ENCODE results near the gene NACC2.
"Not testable (repeated sequence)": the region's sequence is repeated elsewhere in the genome, so short reads cannot be mapped to it uniquely, and the experiment has no call there.

The NACC2 gene

DNA sequence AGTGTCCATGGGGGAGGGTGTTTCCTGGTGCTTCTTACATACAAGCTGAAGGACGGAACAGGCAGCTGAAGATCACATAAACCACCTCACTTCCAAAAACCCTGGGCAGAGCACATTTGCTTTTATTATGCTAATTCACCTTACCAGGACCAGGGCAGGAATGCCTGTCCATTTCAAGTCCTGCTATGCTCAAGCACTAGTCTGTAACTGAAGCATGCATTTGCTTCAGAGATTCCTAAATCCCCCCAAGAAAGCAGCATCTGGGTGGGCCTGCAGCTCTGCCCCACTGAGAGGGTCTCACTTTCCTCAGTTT, 9.4 kb upstream of the NACC2 start:
- H3K4me1 ChIP-seq = peaks cover 4% of the 10 kb centered on the region
- H3K27ac ChIP-seq = no peak overlapping the region
- H3K9me3 ChIP-seq (ENCODE audit: control insufficient read depth, low read length) = no peaks in the 10 kb centered on the region
- H2AFZ ChIP-seq = no peak overlapping the region
- no peak overlapping the region for H3K4me3 ChIP-seq (ENCODE audit: low read depth, low read length)
- H3K79me2 ChIP-seq = no peaks in the 10 kb centered on the region
- no peaks in the 10 kb centered on the region for H3K36me3 ChIP-seq (ENCODE audit: control insufficient read depth, insufficient read depth, low read length)
- no peak overlapping the region for H3K9ac ChIP-seq
- H3K4me2 ChIP-seq (ENCODE audit: low read length) = no peak overlapping the region
- TF ChIP-seq CTCF (IDR thresholded peaks at IDR 0.05) = no peak
- no peaks in the 10 kb centered on the region for H3K27me3 ChIP-seq (ENCODE audit: control insufficient read depth, insufficient read depth, low read length)

- H3K4me1 ChIP-seq = peaks cover 4% of the 10 kb centered on the region
Observed at GRCh38 chr9:136103651-136104487, 8.8 kb upstream of the NACC2 start.

DNA sequence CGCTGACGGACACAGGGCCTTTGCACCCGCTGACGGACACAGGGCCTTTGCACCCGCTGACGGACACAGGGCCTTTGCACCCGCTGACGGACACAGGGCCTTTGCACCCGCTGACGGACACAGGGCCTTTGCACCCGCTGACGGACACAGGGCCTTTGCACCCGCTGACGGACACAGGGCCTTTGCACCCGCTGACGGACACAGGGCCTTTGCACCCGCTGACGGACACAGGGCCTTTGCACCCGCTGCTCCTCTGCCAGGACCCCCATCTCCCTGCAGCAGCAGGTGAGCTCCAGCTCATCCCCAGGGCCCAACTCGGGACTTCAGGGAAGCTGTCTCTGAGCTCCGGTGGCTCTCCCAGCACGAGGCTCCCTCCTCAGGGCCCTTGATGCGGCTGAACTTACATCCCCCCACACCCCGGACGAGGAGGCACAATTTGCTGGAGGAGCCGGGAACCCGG, 6.6 kb upstream of the NACC2 start:
- H3K79me2 ChIP-seq; H3K4me3 ChIP-seq (ENCODE audit: low read depth, low read length); H3K36me3 ChIP-seq (ENCODE audit: control insufficient read depth, insufficient read depth, low read length); H3K9ac ChIP-seq; H3K4me2 ChIP-seq (ENCODE audit: low read length); H2AFZ ChIP-seq; H3K4me1 ChIP-seq; H3K9me3 ChIP-seq (ENCODE audit: control insufficient read depth, low read length); H3K27me3 ChIP-seq (ENCODE audit: control insufficient read depth, insufficient read depth, low read length); H3K27ac ChIP-seq: not testable (repeated sequence)

More at GRCh38 chr9:136103651-136104487, 8.8 kb upstream of the NACC2 start:
- H3K4me2 ChIP-seq (ENCODE audit: low read length) = no peak overlapping the region
- no peaks in the 10 kb centered on the region for H3K79me2 ChIP-seq
- no peaks in the 10 kb centered on the region for H3K27me3 ChIP-seq (ENCODE audit: control insufficient read depth, insufficient read depth, low read length)
- no peak for TF ChIP-seq CTCF (IDR thresholded peaks at IDR 0.05)
- no peak overlapping the region for H3K4me3 ChIP-seq (ENCODE audit: low read depth, low read length)
- H3K27ac ChIP-seq = no peak overlapping the region
- no peak overlapping the region for H2AFZ ChIP-seq
- no peaks in the 10 kb centered on the region for H3K9me3 ChIP-seq (ENCODE audit: control insufficient read depth, low read length)
- H3K36me3 ChIP-seq (ENCODE audit: control insufficient read depth, insufficient read depth, low read length) = no peaks in the 10 kb centered on the region
- no peak overlapping the region for H3K9ac ChIP-seq

GRCh38 chr9:136100700-136101614, 5.9 kb upstream of the NACC2 start:
- Histone ChIP-seq H3K4me1 (peaks cover 5% of the 10 kb centered on the region), H3K27ac (no peak overlapping the region), H3K36me3 (ENCODE audit: control insufficient read depth, insufficient read depth, low read length) (no peaks in the 10 kb centered on the region), H3K4me2 (ENCODE audit: low read length) (no peak overlapping the region), H3K79me2 (peaks cover under 1% of the 10 kb centered on the region), H3K9me3 (ENCODE audit: control insufficient read depth, low read length) (no peaks in the 10 kb centered on the region), H3K4me3 (ENCODE audit: low read depth, low read length) (no peak overlapping the region), H2AFZ (no peak overlapping the region), H3K27me3 (ENCODE audit: control insufficient read depth, insufficient read depth, low read length) (no peaks in the 10 kb centered on the region), H3K9ac (no peak overlapping the region)
- no peak for TF ChIP-seq CTCF (IDR thresholded peaks at IDR 0.05)

DNA sequence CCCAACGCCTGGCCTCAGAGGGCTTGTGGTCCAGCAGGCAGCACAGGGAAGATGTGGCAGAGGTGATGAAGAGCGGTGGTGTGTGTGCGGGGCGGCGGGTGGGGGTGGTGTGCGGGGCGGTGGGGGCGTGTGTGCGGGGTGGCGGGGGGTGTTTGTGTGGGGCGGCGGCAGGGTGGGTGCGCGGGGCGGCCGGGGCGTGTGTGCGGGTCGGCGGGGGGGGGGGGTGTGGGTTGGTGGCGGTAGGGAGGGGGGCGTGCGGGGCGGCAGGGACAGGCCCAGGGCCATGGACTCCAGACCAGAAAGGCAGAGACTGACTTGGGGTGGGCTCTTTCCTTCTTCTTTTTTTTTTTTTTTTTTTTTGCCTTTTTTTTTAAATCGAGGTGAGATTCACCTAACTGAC, 4.5 kb upstream of the NACC2 start:
- H3K27ac ChIP-seq = no peak overlapping the region

More for the DNA sequence above, 4.5 kb upstream of the NACC2 start:
- peaks cover 2% of the 10 kb centered on the region for H3K79me2 ChIP-seq
- H3K4me1 ChIP-seq = peaks cover 4% of the 10 kb centered on the region
- H3K4me2 ChIP-seq (ENCODE audit: low read length) = no peak overlapping the region
- no peaks in the 10 kb centered on the region for H3K27me3 ChIP-seq (ENCODE audit: control insufficient read depth, insufficient read depth, low read length)
- no peak for TF ChIP-seq CTCF (IDR thresholded peaks at IDR 0.05)
- H2AFZ ChIP-seq = no peak overlapping the region
- no peaks in the 10 kb centered on the region for H3K36me3 ChIP-seq (ENCODE audit: control insufficient read depth, insufficient read depth, low read length)
- H3K9ac ChIP-seq = no peak overlapping the region
- no peaks in the 10 kb centered on the region for H3K9me3 ChIP-seq (ENCODE audit: control insufficient read depth, low read length)
- no peak overlapping the region for H3K4me3 ChIP-seq (ENCODE audit: low read depth, low read length)

Data from parathyroid adenoma (tissue), 2 donors.